GM12878 (cell line): ENCODE data around the gene FDXR.

Experiments used
- CBX3 ChIP-seq: fragments of 200-600 bp; sonication (generic); IDR thresholded peaks from 2 replicates; pipeline ENCODE4 v1.6.1; 2016; ENCODE audit warnings: low read depth, borderline replicate concordance
- EZH2 ChIP-seq: IDR thresholded peaks from 2 replicates; pipeline ENCODE4 v1.6.1; 2012; ENCODE audit warnings: low read depth, mild to moderate bottlenecking, control low read depth, inconsistent platforms, low read length, borderline replicate concordance; ENCODE audit not compliant: control insufficient read depth
- RELA ChIP-seq: fragments of 450-650 bp; IDR thresholded peaks from 2 replicates; pipeline ENCODE4 v1.8.0; 2014; ENCODE audit warnings: borderline replicate concordance; ENCODE audit not compliant: partially characterized antibody
- USF2 ChIP-seq: IDR thresholded peaks from 2 replicates; pipeline ENCODE4 v1.6.1; 2011; ENCODE audit warnings: low read depth, low read length, improper control_type of control experiment, borderline replicate concordance

GRCh38 chr17:74850310-74850709 lies 22.5 kb downstream of the FDXR start:
- TF ChIP-seq RELA (no peak), CBX3 (no peak), USF2 (no peak), EZH2 (no peak)
